Posterior cingulate gyrus (tissue), 11 donors: Measurements from ENCODE around the gene CMTM8.

ENCODE experiments used
- DNase-seq, 10 donors: peaks; one replicate each; pipeline versions ENCODE4 v3.0.0 to v3.0.0-alpha.2; 2020 to 2021; ENCODE audit warnings: mixed read lengths in 3 of 10
- intact Hi-C: fragments of 100-400 bp; cut with DNase I; formaldehyde crosslinking; loops from one replicate; pipeline ENCODE4 v1.15.1; 2023

The CMTM8 gene

GRCh38 chr3:32274306-32274705 is 35.8 kb downstream of the CMTM8 start:
- no peak for DNase-seq
- intact Hi-C loops = no loop called here

GRCh38 chr3:32275506-32275905 is 37.0 kb downstream of the CMTM8 start:
- intact Hi-C loops = no loop called here
- DNase-seq = no peak

- intact Hi-C loops = no loop called here
- no peak for DNase-seq
Observed at GRCh38 chr3:32276279-32276841, 37.9 kb downstream of the CMTM8 start.

DNA sequence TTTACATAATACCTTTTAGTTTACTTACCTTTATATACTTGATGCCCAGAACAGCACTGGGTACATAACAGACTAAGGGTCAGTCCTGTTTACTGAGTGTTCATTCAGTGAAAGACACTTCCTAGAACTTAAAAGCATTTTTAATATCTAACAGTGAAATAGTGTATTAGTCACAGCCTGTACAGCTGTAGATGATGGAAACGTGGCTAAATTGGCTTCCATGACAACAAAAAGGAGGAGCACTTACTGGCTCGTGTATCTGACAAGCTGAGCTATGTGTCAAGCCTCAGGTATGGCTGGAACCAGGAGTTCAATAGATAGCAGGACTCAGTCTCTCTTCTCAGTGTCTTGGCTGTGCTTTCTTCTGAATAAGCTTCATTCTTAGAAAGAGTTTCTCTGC is 40.2 kb downstream of the CMTM8 start:
- intact Hi-C loops = no loop called here
- no peak for DNase-seq

DNA sequence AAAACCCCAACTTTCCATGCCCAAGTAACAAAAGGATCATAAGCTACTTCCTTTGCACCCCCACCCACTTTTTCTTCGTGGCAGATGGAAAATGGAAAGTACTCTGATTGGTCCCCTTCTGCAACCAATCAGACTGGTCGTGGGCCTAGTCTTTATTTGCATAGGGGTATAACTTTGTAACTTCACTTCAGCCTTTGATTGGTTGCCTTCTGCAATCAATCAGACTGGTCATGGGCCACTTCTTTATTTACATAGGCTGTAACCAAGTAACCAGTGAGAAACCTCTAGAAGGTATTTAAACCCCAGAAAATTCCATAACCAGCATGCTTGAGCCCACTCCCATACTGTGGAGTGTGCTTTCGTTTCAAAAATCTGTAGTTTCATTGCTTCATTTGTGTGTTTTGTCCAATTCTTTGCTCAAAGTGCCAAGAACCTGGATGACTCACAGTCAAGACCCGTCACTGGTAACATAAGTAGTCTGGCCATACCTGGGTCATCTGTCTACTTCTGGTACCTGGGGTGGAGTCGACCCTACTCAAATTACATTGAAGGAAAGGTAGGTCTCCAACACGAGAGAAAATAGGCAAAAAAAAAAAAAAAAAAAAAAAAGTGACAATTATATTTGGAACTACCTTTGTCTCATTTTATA is 41.9 kb downstream of the CMTM8 start:
- intact Hi-C loops = no loop called here
- DNase-seq = no peak

- intact Hi-C loops = no loop called here
- no peak for DNase-seq
Observed at GRCh38 chr3:32281570-32282106, 43.2 kb downstream of the CMTM8 start.

GRCh38 chr3:32282578-32283154 is 44.2 kb downstream of the CMTM8 start:
- intact Hi-C loops = no loop called here

DNA sequence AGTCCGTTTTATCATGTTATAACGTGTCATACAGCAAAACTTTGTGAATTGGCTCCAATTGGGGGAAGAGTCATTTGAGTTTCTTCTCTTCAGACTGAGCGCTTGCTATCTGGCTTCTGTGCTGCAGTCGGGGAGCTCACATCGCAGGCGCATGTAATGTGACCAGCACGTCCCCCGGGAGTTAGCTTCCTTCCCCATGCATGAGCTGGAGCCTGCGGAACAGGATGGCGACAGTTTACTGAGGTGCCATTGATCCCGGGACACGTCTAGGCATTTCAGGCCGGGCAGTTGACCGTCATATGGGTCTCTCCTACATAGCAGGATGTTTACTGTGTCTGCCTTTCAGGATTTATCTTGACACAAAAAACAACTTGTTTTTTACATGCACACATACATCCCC is 44.8 kb downstream of the CMTM8 start:
- DNase-seq = no peak

More at GRCh38 chr3:32282578-32283154, 44.2 kb downstream of the CMTM8 start:
- no peak for DNase-seq

DNA sequence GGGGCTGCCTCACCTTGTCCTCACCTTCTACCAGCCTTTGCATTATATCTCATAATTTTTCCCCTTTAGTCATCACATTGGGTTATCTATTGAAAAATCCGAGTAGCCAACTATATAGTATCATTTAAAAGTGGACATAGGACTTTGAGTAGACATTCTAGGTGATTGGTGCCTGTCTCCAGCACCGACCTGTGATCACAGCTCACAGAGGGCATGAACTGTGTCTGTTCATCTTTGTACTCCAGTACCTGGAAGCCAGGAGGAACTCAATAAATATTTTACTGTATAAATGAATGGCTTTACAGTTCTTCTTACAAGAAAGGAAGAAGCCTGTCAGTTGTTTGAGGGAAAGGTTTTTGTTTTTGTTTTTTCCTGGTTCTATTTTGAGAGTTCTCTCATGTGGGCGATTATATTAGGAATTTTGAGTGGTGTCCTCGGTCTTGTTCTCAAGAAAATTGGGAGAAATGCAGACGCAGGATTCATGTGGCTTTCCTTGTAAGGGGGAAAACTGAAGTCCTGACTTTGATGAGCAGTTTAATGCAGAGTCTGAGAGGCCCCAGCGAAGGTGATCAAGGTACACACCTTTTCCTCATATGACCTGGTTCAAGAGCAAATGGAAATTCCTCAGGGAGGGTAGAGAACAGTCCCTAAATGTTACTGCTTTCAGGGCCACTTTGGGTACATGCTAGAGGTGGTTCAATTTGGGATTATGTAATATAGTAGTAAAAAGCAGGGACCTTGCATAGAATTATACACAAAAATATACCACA is 46.1 kb downstream of the CMTM8 start:
- intact Hi-C loops = no loop called here
- no peak for DNase-seq

More for the DNA sequence above, 44.8 kb downstream of the CMTM8 start:
- intact Hi-C loops = no loop called here

GRCh38 chr3:32285891-32286290 is 47.4 kb downstream of the CMTM8 start:
- DNase-seq = no peak
- intact Hi-C loops = no loop called here

DNA sequence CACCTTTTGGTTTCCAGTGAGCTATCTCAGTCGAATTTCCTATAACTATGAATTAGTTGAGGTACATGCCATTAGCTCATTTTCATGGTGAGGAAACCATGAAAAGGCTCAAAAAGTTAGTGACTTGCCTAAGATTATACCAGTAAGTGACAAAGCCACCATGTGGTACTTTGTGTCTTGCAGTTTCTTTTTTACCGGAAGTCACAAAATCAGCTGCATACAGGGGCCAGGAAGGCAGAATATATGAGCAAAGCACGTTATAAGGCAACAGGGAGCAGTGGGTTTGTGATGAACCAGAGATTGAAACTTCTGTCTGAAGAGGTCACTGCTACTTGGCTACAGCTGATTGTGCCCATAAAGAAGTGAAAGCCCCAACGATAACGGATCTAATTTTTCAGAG is 50.3 kb downstream of the CMTM8 start:
- DNase-seq = no peak
- intact Hi-C loops = no loop called here

DNA sequence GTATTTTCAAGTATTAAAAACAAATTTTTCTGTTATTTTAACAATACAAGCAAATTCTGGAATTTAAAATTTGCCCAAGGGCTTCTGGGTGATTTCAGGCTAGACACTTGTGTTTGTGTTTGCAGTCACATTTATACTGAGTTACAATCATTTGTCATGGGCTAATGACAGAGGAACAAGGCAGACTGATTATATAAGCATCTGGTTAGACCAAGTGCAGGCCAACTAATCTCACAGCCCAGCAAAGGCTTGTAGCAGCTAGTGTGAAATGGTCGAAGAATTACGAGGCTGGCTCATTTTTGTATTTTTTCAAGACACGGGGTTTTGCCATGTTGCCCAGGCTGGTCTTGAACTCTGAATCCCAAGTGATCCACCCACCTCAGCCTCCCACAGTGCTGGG is 52.1 kb downstream of the CMTM8 start:
- intact Hi-C loops = no loop called here
- DNase-seq = no peak

GRCh38 chr3:32292085-32292796 is 53.8 kb downstream of the CMTM8 start:
- no peak for DNase-seq
- intact Hi-C loops = no loop called here

DNA sequence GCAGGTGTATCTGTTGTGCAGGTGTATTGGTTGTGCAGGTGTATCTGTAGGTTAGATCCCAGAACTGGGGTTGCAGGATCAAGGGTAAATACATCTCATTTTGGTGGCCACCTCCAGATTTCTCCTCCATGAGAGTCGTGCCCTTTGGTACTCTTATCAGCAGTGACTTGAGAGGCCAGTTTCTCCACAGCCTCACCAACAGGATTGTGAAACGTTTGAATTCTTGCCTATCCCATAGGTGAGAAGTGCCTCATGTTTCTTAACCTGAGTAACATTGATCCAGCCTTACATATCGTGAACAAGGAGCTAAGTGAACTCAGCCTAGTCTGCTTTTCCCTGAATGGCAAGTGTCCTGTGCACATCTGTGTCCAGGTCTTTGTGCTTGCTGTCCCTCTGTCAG is 55.4 kb downstream of the CMTM8 start:
- DNase-seq = no peak
- intact Hi-C loops = no loop called here

- intact Hi-C loops = loop anchor here (5.0 kb wide), 2 partner anchors 101 to 171 kb away; no protein-coding TSS in a partner anchor
- peak in 8 of 10 donors; percentile 37 to 93 (median 58) for DNase-seq
Observed at GRCh38 chr3:32296251-32297204, 58.0 kb downstream of the CMTM8 start.

- intact Hi-C loops = loop anchor here (5.0 kb wide), 2 partner anchors 100 to 170 kb away; no protein-coding TSS in a partner anchor
- DNase-seq = no peak
Observed at GRCh38 chr3:32297366-32297765, 58.9 kb downstream of the CMTM8 start.

DNA sequence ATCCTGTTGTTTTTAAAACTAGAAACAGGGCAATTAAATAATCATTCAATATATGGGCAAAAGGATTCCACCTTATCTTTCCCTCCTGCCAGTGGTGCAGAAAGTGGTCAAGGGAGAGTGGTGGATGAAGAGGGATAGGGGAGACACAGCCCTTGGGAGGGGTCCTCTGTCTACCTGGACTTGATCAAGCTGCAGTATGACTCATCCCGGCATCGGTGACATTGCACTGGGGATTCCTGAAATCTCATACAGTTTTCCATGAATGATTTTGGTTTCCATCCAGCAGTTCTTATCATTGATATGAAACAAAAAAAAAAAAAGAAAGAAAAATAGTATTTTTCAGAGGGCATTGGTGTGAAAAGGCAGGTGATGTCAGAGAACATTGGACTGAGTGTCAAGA is 62.9 kb downstream of the CMTM8 start:
- DNase-seq = no peak
- intact Hi-C loops = no loop called here

GRCh38 chr3:32302601-32303398 is 64.3 kb downstream of the CMTM8 start:
- DNase-seq = no peak
- intact Hi-C loops = no loop called here

DNA sequence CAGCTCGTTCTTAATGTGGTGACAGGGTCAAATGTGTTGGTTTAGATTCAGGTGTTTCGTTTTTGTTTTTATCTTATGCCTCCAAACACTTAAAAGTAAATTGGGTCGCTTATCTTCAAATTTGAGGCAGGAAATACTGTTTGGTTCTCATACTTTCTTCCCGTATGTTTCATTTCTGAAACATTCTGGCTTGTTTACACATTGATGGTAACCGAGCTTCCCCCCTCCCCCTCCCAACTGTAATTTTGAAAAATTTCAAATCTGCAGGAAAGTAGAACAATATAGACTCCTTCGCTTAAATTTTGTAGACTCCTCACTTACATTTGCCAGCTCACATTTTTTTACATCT is 64.9 kb downstream of the CMTM8 start:
- no peak for DNase-seq
- intact Hi-C loops = no loop called here
